Measurements from ENCODE around the gene ZNF365.
"Not testable (repeated sequence)": the region's sequence is repeated elsewhere in the genome, so short reads cannot be mapped to it uniquely, and the experiment has no call there.

Gene ZNF365

DNA sequence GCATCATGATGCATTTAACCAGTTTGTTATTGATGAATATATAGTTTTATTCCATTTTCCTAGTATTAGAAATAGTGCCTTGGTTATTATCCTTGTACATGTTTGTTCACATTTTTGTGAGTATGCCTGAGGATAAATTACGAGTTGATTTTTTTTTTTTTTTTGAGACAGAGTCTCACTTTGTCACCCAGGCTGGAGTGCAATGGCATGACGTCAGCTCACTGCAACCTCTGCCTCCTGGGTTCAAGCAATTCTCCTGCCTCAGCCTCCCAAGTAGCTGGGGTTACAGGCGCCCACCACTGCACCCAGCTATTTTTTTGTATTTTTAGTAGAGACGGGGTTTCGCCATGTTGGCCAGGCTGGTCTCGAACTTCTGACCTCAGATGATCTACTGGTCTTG lies 4.7 kb downstream of the ZNF365 start:
- not testable (repeated sequence) for DNase-seq

DNA sequence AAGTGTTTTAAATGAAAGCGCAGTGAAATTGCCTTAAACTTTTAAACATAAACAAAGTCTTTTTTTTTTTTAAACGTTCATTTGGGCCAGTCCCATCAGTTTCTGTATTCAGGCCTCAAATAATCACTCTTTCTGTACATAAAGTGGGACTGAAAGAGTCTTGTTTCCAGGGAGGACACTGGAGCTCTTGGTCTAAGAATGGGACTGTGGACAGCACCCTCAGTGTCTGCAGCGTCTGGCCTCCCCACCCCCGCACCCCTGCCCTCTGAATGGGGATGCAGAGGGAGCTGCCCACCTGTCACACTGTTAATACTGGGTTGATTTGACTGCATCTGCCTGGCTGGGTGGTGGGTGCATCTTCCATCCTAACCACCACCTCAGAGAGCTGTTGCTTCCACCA lies 5.2 kb downstream of the ZNF365 start:
- no peak for DNase-seq

DNA sequence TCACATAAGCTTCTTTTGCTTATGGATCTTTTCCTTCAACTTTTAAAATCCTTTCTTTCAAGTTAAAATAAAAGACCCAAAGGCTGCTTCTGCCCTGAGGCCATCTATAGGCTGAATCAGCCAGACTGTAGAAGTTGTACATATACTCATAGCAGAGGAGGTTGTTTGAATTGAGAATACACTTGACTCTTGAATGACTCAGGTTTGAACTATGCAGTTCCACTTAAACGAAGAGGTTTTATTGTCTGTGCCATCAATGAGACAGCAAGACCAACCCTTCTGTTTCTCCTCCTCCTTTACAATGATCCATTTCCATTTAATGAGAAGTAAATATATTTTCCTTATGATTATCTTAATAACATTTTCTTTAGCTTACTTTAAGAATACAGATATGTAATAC lies 5.8 kb downstream of the ZNF365 start:
- DNase-seq = no peak

DNA sequence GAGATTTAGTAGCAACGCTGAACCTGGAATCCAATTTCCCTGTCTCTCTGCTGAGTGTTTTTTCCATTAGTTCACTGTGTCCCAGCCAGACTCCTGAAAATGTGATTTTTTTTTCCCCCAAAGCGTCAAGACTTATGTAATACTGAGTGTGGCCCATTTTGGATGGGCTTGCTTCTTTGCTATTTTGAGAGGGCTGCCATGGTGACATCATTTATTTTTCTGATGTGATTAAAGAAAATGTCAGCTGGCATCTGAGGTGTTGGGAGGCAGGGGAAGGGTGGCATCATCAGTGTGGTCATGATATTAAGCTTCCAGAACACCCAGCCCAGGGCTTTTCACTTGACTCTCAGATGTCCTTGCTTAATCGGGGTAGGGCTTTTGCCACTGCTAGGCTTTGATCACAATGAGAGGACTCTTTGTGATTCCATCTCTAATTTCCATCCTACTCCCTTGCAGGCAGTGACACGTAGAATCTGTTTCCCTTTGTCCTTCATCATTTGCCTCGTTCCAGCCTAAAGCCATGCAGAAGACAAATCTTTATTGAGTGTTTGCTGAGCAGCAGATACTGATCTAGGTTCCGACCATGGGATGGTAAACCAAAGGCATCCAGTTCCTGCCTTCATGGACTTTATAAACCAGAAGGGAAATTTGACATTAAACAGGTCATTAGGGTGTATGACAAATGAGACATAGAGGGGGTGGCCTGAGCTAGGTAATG lies 7.4 kb downstream of the ZNF365 start:
- no peak for DNase-seq

DNA sequence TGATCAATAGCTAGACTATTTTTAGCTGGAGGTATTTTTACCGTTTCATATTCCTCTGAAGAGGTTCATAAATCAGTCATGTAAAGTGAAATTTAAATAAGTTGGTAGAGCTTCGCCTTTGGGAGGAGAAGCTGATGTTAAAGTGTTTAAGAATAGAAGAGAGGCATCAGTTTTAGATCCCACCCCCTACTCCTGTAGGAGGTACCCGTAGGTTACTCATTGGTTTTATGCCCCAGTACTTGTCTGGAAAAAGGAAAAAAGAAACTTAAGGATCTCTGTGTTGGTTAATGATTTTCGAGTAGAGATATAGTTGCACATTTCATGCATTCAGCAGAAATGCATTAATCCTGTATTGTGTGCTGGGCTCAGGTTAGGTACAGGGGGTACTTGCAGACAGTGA lies 8.7 kb downstream of the ZNF365 start:
- DNase-seq = no peak

DNA sequence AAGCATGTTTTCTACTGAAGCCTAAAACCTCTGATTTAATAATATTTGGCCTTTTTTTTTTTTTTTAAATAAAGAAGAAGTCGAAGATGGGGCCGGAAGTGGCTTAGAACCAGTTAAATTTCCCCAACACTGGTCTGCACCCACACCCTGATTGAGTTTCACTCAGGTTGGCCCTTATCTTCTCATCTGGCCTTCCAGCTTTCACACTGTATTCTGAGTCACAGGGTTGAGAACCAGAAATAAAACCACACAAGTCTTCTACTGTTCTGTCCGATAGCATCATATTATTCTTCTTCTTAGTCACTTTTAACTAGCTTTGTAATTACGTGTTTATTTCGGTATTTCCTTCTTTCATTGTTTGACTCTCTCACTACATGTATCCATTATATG lies 9.9 kb downstream of the ZNF365 start:
- peak; percentile 62 for DNase-seq

DNA sequence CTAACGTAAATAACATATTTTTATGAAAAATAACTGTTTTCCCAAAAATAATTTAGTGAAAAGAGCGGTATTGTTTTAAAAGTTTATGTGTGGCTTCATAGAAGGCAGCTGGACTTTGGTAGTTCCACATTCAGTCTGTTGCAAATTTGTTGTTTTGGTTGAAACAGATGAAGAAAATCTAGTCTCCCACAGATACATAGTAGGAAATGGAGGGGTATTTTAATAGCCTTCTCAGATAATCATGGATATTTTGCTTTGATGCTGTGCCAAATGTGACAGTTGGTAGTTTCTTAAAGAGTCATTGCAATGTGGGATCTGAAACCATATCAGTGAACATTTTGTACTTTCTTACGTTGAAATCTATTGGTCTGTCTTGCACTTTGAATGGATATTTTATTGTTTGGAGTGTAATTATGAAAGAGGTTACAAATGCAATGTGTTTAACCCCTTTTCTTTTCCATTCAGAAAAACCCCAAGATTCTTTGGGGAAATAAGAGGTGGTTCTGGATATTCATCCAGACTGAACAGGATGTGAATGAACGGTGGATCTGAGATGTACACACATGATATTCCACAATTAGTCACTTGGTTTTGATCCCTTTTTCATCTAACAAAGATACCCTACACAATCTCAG lies 10.4 kb downstream of the ZNF365 start:
- no peak for DNase-seq

DNA sequence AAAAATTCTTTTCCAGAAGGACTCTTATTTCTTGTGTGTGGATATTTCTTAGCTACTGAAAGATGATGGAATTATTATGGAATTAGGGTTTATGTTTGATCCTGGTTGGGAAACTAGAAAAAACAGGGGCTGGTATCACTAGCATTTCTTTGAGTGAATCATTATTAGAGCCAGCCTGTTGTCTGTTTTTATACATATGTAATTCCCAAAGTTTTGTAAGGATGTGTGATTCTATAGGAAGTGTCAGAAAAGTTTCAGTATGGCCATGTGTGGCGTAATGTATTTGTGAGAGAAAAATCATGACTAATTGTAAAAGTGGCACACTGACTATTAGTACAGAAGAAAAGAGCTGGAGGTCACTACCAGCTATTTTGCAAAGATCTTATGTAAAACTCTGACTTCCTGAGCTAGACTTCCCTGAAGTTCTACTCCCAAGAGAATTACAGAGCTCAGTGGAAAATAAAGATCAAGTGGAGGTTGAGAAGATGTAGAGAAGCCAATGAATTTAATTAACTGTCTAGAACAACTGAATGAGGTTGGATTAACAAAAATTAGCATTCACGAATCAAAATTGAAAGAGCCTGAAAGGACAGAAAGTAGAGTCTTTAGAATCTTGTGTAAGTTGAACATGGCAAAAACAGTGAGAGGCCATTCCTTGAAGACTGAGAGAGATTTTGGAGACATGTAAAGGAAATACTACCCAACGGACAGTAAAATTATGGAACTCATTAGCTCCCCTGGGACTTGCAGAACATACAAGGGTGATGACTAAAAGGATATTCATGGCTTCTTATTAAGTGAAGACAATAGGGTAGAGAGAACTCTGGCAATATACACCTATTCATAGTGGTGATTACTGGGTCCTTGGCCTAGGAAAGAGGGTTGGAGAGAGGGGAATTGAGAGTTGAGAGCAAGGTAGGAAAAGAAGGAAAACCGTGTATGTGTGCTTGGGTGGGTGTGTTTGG lies 12.5 kb downstream of the ZNF365 start:
- no peak for DNase-seq

DNA sequence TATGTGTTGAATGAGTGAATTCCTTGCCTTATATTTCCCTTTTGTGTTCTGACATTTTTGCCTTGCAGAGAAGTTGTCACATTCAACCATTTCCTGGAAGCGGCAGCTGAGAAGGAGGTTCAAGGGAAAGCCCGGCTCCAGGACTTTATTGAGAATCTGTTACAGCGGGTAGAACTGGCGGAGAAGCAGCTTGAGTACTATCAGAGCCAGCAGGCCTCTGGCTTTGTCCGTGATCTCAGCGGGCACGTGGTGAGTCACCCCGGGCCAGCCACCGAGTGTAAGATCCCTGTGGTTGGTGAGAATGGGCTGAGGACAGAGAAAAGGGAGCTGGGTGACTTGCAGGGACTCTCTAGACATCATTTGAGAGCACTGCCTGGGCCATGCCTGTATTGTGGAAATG lies 14.2 kb downstream of the ZNF365 start:
- DNase-seq = no peak

DNA sequence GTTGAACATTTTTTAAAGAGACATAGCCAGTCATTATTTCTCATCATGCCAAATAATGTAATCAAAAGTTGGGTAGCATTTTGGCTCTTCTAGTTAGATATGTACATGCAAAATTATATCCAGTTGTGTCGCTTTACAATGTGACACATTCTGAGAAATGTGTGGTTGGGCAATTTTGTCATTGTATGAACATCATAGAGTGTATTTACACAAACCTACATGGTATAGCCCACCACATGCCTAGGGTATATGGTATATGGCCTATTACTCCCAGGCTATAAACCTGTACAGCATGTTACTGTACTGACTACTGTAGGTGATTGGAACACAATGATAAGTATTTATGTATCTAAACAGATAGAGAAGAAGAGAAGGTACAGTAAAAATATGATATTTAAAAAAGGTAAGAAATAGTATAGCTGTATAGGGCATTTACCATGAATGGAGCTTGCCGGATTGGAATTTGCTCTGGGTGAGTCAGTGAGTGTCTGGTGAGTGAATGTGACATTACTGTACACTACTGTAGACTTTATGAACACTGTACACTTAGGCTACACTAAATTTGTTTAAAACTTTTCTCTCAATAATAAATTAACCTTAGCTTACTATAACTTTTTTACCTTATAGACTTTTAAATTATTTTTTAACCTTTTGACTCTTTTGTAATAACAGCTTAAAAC lies 16.5 kb downstream of the ZNF365 start:
- no peak for DNase-seq

DNA sequence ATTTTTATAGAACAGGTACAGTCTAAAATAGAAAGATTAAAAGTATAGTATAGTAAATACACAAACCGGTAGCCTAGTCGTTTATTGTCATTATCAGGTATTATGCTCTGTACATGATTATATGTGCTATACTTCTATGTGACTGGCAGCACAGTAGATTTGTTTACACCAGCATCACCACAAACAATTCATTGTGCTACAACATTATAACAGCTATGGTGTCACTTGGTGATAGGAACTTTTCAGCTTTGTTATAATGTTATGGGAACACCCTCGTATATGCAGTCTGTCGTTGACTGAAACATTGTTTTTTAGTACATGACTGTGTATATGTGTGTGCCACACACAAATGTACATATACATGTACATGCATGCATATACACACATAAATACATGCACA lies 19.1 kb downstream of the ZNF365 start:
- no peak for DNase-seq

DNA sequence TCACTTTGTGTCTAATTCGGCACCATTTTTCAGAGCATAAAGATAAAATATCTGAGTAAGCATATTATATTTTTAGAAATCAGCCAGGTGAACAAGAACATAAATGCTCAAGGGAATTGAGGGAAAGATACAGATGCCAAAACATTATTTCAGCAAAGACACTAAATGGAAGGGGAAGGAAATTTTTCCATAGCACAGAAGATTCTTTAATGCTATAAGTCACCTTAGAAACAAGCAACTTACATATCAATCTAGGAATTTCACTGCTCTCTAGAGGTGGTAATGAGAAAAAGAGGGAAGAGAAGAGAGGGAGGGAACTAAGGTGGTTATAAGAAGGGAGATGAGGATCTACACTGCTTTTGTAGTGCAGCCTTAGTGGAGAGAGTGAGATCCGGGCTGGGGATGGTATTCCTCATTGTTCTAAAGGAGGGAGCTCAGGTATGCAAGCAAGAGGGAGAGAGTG lies 20.4 kb downstream of the ZNF365 start:
- DNase-seq = no peak

DNA sequence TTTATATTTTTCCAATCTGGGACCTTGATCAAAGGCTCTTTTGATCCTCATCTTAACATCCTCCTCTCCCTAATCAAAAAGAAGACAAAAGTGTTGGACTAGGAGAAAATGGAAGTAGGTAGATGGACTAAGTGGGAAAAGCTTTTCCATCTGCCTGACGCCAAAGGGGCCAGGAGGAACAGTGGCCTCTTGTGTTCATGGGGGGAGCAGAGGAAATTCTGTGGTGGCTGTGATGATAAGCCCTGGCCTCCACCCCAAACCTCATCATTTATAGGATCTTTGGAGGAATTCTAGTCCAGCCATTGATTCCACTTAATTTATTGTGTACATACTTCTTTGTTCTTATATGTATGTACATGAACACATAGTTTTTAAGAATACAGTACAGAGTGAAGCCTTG lies 21.7 kb downstream of the ZNF365 start:
- no peak for DNase-seq

DNA sequence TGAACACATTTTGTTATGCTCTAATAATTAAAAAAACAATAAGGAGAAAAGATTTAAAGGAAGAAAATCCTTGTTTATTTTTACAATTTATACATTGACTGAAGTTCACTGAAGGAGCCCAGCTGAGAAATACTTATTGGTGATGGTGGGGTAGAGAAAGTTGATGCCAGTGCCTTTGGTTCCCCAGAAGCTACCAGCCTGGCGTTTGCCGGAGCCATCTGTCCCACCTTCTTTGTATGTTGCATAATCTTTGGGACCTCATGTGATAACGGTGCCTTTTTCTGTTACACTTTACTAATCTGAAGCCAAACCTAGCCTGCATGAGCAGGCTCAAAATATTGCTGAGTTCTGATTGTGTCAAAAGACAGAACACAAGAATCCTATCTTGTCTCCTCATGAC lies 22.7 kb downstream of the ZNF365 start:
- no peak for DNase-seq

DNA sequence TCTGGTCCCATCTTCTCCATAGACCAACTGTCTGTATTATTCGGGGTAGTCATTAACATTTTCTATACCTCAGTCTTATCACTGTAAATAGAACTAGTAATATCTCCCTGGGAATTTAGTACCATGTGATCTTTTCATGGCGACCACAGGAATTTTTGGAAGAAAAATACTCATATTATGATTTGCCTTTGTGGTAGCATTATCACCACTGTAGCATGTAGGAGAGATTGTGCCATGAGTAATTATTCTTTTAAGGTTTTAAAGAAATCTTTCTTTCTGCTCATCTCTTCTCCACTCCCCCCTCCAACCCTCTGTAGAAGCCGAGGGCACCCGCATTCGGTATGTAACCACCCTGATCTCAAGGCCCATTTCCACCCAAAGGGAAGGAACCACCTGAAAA lies 25.0 kb downstream of the ZNF365 start:
- DNase-seq = no peak

DNA sequence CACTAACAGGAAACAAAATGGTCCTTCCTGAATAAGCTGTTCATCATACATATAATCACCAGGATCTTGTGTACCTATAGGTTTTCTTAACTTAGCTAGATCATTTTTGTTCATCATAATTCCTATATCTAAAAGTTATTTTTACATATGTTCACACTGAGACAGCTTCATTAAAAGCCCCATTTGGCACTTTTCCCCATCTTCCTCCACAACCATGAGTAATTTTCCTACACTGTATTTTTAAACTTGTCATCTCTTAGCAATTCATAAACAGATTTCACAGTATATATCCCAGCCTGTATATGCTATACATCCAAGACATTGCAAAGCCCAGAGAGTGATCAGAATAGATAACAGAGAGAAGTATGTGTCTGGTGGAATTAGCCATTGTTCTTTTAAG lies 28.3 kb downstream of the ZNF365 start:
- no peak for DNase-seq

DNA sequence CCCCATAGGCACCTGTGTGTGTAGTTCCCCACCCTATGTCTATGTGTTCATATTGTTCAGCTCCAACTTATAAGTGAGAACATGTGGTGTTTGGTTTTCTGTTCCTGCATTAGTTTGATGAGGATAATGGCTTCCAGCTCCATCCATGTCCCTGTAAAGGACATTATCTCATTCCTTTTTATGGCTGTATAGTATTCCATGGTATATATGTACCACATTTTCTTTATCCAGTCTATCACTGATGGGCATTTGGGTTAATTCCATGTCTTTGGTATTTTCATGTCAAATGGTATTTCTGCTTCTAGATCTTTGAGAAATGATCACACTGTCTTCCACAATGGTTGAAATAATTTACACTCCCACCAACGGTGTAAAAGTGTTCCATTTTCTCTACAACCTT lies 36.4 kb downstream of the ZNF365 start:
- DNase-seq = not testable (repeated sequence)

DNA sequence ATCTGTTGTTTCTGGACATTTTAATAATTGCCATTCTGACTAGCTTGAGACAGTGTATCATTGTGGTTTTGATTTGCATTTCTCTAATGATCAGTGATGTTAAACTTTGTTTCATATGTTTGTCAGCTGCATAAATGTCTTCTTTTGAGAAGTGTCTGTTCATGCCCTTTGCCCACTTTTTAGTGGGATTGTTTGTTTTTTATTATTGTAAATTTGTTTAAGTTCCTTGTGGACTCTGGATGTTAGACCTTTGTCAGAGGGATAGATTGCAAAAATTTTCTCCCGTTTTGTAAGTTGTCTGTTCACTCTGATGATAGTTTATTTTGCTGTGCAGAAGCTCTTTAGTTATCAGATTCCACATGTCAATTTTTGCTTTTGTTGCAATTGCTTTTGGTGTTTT lies 36.8 kb downstream of the ZNF365 start:
- DNase-seq = not testable (repeated sequence)

DNA sequence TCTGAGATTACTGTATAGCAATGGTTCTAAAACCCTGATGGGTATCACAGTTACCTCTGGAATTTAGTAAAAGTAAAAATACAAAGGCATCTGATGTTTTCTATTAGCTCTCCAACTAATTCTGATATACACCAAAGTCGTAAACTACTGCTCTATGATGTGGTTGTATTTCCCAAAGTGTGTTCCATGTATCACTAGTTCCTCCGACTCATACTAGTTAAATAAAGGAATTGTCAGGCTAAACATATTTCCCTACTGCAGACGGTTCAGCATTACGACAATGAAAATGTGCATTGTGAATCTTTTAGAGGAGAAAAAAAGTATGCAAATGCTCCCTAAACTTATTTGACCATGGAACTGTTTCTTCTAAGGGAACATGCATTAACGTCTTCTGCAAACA lies 38.9 kb downstream of the ZNF365 start:
- no peak for DNase-seq

DNA sequence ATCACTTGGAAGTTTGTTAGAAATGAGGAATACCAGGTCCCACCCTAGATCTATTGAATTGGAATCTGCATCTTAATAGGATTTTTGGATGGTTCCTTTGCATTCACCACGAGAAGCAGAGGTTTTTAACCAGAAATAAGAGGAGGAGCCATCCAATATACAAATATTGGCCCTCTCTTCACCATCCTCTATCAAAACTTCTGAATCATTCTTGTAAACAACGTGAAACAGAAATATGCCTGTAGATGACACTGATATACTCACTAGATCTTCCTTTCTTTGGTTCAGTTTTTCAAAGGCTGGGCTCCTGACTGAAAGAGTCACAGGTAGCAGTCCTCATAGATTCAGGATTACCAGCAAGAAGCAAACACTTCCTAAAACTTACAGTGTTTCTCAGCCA lies 39.5 kb downstream of the ZNF365 start:
- DNase-seq = no peak

DNA sequence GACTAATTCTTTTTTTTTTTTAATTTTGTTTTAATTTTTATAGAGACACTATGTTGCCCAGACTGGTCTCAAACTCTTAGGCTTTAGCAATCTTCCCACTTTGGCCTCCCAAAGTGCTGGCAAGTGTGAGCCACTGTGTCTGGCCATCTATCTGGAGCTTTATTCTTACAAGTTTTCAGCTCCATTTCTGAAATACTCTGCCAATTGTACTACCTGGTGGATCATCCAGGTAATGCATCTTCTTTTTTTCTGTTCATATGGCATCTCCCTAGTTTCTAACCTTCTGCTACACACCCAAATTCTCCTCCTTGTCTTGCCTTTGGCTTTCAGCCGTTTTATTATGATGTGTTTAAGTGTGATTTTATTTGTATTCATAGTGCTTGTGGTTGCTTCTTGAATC lies 40.2 kb downstream of the ZNF365 start:
- no peak for DNase-seq

DNA sequence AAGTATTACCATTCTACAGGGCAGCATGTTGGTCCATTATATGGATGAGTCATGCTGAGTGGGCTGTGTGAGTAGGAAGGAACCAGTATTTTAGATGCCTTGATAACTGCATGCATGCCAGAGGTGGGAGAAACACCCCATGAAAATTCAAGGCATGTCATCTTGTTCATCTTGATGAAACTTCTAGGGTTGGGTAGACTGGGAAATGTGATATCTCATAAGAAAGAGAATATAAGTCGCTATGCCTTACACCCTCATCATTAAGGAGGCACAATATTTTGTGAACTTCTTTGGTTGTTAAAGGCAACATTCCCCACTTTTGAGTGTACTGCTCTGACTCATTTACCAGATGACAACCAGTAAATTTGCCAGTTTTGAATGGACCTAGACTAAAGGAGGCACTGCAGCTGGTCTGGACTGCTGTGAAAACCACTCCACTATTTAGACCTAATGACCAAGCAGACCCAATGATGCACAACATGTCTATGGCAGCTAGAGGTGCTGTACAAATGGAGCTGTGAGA lies 48.0 kb downstream of the ZNF365 start:
- DNase-seq = no peak

DNA sequence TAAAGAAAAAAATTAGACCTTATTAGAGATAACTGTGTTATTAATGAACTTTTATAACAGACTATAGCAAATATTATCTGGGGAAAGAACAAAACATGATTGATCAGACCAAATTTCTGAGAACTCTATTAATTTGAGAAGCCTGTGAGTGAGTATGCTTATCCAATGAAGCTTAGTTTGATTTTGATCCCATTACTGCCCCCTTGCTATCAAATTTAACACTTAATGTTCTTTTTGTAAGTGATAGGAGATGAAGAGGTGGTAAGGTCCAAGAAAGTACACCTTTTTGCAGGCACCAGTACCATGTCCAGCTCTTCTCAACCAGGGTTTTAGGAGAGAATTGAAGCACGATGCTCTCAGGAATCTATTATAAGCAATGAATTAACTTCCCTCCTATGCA lies 49.9 kb downstream of the ZNF365 start:
- DNase-seq = no peak
